Measurements from ENCODE around the gene B4GALNT3.

Gene B4GALNT3

DNA sequence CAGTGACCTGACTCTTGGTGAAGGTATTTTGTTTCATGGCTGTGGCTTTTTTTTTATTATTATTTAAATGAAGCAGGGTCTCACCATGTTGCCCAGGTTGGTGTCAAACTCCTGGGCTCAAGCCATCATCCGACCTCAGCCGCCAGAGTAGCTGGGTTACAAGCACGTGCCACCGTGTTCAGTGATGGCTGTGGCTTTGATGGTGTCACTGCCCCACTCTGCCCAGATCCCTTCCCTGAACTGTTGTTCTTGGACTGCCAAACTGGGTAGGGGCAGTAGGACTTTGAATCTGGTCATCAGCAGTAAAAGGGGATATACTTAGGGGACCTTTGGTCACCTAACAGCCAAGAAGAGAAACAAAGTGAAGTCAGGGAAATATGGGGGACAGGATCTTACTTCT lies 19.4 kb downstream of the B4GALNT3 start:
- TF ChIP-seq, protein P1, sequence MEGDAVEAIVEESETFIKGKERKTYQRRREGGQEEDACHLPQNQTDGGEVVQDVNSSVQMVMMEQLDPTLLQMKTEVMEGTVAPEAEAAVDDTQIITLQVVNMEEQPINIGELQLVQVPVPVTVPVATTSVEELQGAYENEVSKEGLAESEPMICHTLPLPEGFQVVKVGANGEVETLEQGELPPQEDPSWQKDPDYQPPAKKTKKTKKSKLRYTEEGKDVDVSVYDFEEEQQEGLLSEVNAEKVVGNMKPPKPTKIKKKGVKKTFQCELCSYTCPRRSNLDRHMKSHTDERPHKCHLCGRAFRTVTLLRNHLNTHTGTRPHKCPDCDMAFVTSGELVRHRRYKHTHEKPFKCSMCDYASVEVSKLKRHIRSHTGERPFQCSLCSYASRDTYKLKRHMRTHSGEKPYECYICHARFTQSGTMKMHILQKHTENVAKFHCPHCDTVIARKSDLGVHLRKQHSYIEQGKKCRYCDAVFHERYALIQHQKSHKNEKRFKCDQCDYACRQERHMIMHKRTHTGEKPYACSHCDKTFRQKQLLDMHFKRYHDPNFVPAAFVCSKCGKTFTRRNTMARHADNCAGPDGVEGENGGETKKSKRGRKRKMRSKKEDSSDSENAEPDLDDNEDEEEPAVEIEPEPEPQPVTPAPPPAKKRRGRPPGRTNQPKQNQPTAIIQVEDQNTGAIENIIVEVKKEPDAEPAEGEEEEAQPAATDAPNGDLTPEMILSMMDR (IDR thresholded peaks at IDR 0.05; ENCODE audit: low read length, missing control alignments): no peak
- DNase-seq (ENCODE audit: low read depth): no peak
- no peak overlapping the region for H3K4me3 ChIP-seq (replicated peaks; ENCODE audit: low read depth, low read length)

- H3K4me3 ChIP-seq (replicated peaks; ENCODE audit: low read depth, low read length): no peak overlapping the region
- peak; percentile 75 for DNase-seq (ENCODE audit: low read depth)
- TF ChIP-seq, protein P1 (IDR thresholded peaks at IDR 0.05; ENCODE audit: low read length, missing control alignments): no peak
Measured at GRCh38 chr12:480831-481816, 21.4 kb downstream of the B4GALNT3 start.

GRCh38 chr12:482061-482460 lies 22.3 kb downstream of the B4GALNT3 start:
- H3K4me3 ChIP-seq (replicated peaks; ENCODE audit: low read depth, low read length): no peak overlapping the region
- no peak for DNase-seq (ENCODE audit: low read depth)
- TF ChIP-seq, protein P1 (IDR thresholded peaks at IDR 0.05; ENCODE audit: low read length, missing control alignments): no peak

DNA sequence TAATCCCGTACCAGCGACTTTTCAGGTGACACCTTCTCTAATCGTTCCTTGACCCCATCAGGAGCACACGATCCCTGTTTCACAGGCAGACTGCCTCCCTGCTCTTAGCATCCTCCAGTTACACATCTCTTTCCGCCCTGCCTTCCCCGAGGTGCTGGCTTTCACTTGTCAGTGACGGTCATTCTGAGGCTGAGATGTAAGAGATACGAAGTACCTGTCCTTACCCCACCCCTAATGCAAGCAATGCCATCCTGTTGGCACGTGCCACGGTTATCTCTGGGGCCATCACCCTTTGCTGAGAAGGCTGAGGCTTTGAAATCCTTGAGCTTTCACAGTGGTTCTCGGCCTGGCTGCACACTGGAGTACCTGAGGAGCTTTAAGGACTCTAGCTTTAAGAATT lies 24.4 kb downstream of the B4GALNT3 start:
- TF ChIP-seq, protein P1 (IDR thresholded peaks at IDR 0.05; ENCODE audit: low read length, missing control alignments): no peak
- DNase-seq (ENCODE audit: low read depth): no peak
- no peak overlapping the region for H3K4me3 ChIP-seq (replicated peaks; ENCODE audit: low read depth, low read length)

GRCh38 chr12:490260-490659 lies 30.5 kb downstream of the B4GALNT3 start:
- no peak overlapping the region for H3K4me3 ChIP-seq (replicated peaks; ENCODE audit: low read depth, low read length)
- TF ChIP-seq, protein P1 (IDR thresholded peaks at IDR 0.05; ENCODE audit: low read length, missing control alignments): no peak
- no peak for DNase-seq (ENCODE audit: low read depth)

DNA sequence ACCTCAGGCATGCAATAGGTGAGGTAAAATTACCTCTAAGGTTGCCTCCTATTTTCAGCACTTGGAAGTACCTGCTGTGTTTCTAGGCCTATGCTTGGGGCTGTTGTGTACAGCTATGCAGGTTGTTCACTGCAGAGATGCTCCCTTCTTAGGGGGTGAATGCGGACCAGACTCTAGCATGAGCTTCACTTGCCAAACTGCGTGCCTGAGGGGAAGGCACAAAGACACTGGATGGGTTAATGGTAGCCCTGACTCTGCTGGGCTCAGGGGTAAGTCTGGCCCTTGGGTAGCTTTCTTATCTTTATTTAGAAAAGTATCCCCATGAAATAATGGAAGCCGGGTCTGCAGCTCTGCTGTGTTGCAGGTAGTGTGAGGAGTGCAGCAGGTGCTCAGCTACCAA lies 35.7 kb downstream of the B4GALNT3 start:
- DNase-seq (ENCODE audit: low read depth): no peak
- H3K4me3 ChIP-seq (replicated peaks; ENCODE audit: low read depth, low read length): no peak overlapping the region
- TF ChIP-seq, protein P1 (IDR thresholded peaks at IDR 0.05; ENCODE audit: low read length, missing control alignments): no peak

Measured in fibroblast of pulmonary artery (primary cell).